Neural cell (in vitro differentiated cells): Measurements from ENCODE around the gene NCS1. TPM values are rescaled to one million over a fixed set of nuclear protein-coding genes. Genes with fewer than 3 reads are reported as not detected.
A peak's percentile ranks its signal among the peaks of the same experiment; 100 is the strongest.

ENCODE experiments used
- H2AFZ ChIP-seq: fragments of 200-600, 300-800 bp; sonication (generic), shearing (Covaris generic); 2 replicates; pipeline ENCODE4 v1.6.0; 2014; ENCODE audit warnings: low read depth, mild to moderate bottlenecking, antibody characterized with exemption, low read length, moderate library complexity
- H3F3A ChIP-seq: fragments of 200-600 bp; shearing (Covaris generic); 2 replicates; pipeline ENCODE4 v1.6.1; 2016; ENCODE audit warnings: mild to moderate bottlenecking, moderate library complexity, mixed read lengths, antibody characterized with exemption, low read length; ENCODE audit not compliant: insufficient read depth, poor library complexity, severe bottlenecking
- H3K27ac ChIP-seq: fragments of 200-600, 300-800 bp; sonication (generic), shearing (Covaris generic); 2 replicates; pipeline ENCODE4 v1.5.1; 2014; ENCODE audit warnings: mild to moderate bottlenecking, low read length, moderate library complexity
- H3K27me3 ChIP-seq: fragments of 300-800, 200-600 bp; sonication (generic), shearing (Covaris generic); 2 replicates; pipeline ENCODE4 v1.6.0; 2014; ENCODE audit warnings: mild to moderate bottlenecking, low read depth, low read length, moderate library complexity; ENCODE audit not compliant: insufficient read depth
- H3K36me3 ChIP-seq: fragments of 300-800, 200-600 bp; sonication (generic), shearing (Covaris generic); 2 replicates; pipeline ENCODE4 v1.5.1; 2014; ENCODE audit warnings: mild to moderate bottlenecking, antibody characterized with exemption, low read length, moderate library complexity; ENCODE audit not compliant: insufficient read depth
- H3K4me2 ChIP-seq: fragments of 300-800, 200-600 bp; sonication (generic), shearing (Covaris generic); 2 replicates; pipeline ENCODE4 v1.6.0; 2014; ENCODE audit warnings: mild to moderate bottlenecking, low read length
- H3K4me3 ChIP-seq: fragments of 300-800, 200-600 bp; sonication (generic), shearing (Covaris generic); 2 replicates; pipeline ENCODE4 v1.5.1; 2014; ENCODE audit warnings: mild to moderate bottlenecking, low read length, moderate library complexity
- H3K79me2 ChIP-seq: fragments of 200-600 bp; shearing (Covaris generic); replicated peaks from 2 replicates; pipeline ENCODE4 v1.6.0; 2014; ENCODE audit warnings: mild to moderate bottlenecking, low read length, moderate library complexity; ENCODE audit not compliant: insufficient read depth
- H3K9ac ChIP-seq: fragments of 300-800, 200-600 bp; sonication (generic), shearing (Covaris generic); 2 replicates; pipeline ENCODE4 v1.6.1; 2016; ENCODE audit warnings: mild to moderate bottlenecking, low read length, mixed read lengths
- H3K9me2 ChIP-seq: fragments of 200-600 bp; shearing (Covaris generic); 2 replicates; pipeline ENCODE4 v1.6.1; 2016; ENCODE audit warnings: mild to moderate bottlenecking, low read length, mixed read lengths; ENCODE audit not compliant: insufficient read depth
- H3K9me3 ChIP-seq: fragments of 200-600, 300-800 bp; sonication (generic), shearing (Covaris generic); 2 replicates; pipeline ENCODE4 v1.6.1; 2016; ENCODE audit warnings: mild to moderate bottlenecking, mixed run types, low read length, moderate library complexity, mixed read lengths
- H4K20me1 ChIP-seq: fragments of 200-600 bp; shearing (Covaris generic); 2 replicates; pipeline ENCODE4 v1.6.1; 2016; ENCODE audit warnings: mild to moderate bottlenecking, mixed run types; ENCODE audit not compliant: insufficient read depth
- EP300 ChIP-seq: fragments of 450-650 bp; conservative IDR thresholded peaks from 2 replicates; pipeline ENCODE4 v1.6.1; 2014; ENCODE audit warnings: antibody characterized with exemption, mild to moderate bottlenecking, moderate library complexity; ENCODE audit not compliant: poor library complexity, severe bottlenecking
- EZH2 ChIP-seq: fragments of 200-600, 300-800 bp; shearing (Covaris generic), sonication (generic); IDR thresholded peaks from 2 replicates; pipeline ENCODE4 v1.6.1; 2014; ENCODE audit warnings: antibody characterized with exemption, low read length, borderline replicate concordance, mild to moderate bottlenecking; ENCODE audit not compliant: insufficient read depth, poor library complexity, severe bottlenecking
- MXI1 ChIP-seq: fragments of 450-650 bp; conservative IDR thresholded peaks from 2 replicates; pipeline ENCODE4 v1.6.1; 2014; ENCODE audit warnings: antibody characterized with exemption, mild to moderate bottlenecking; ENCODE audit not compliant: poor library complexity, severe bottlenecking
- POLR2AphosphoS5 ChIP-seq: IDR thresholded peaks from 2 replicates; pipeline ENCODE4 v1.6.1; 2012
- RAD21 ChIP-seq: fragments of 450-650 bp; conservative IDR thresholded peaks from 2 replicates; pipeline ENCODE4 v1.6.1; 2014; ENCODE audit warnings: antibody characterized with exemption, mild to moderate bottlenecking, moderate library complexity
- SMC3 ChIP-seq: fragments of 450-650 bp; conservative IDR thresholded peaks from 2 replicates; pipeline ENCODE4 v1.6.1; 2014; ENCODE audit warnings: antibody characterized with exemption, mild to moderate bottlenecking, moderate library complexity; ENCODE audit not compliant: poor library complexity
- TAF1 ChIP-seq: IDR thresholded peaks from 2 replicates; pipeline ENCODE4 v1.6.1; 2012; ENCODE audit warnings: low read depth
- polyA plus RNA-seq: library from polyadenylated mRNA; depleted of rRNA; stranded (reverse); fragments of >200 nt; gene quantifications from 2 replicates; pipeline ENCODE4 v1.2.3, GENCODE V29; 2014
- TF ChIP-seq, protein P1 (sequence below): fragments of 450-650 bp; IDR thresholded peaks from 2 replicates; pipeline ENCODE4 v1.5.1; 2014; ENCODE audit warnings: antibody characterized with exemption, mild to moderate bottlenecking, moderate library complexity; ENCODE audit not compliant: poor library complexity, severe bottlenecking
- TF ChIP-seq, protein P2 (sequence below): IDR thresholded peaks from 2 replicates; pipeline ENCODE4 v1.6.1; 2012; ENCODE audit warnings: borderline replicate concordance

The NCS1 gene
- polyA plus RNA-seq, 1 donor from 2014 or later, result 73.3 TPM

GRCh38 chr9:130174025-130174424 is 1.8 kb downstream of the NCS1 start:
- Histone ChIP-seq H3F3A (no peaks in the 10 kb centered on the region), H3K9me2 (no peaks in the 10 kb centered on the region), H3K4me2 (peak overlapping the region; percentile 95), H2AFZ (no peak overlapping the region), H3K79me2 (peaks cover 27% of the 10 kb centered on the region), H3K4me3 (peak overlapping the region; percentile 92), H3K27ac (no peak overlapping the region), H3K9me3 (no peaks in the 10 kb centered on the region), H4K20me1 (no peaks in the 10 kb centered on the region), H3K36me3 (no peaks in the 10 kb centered on the region), H3K27me3 (no peaks in the 10 kb centered on the region), H3K9ac (peak overlapping the region; percentile 77)
- TF ChIP-seq EP300, result no peak
- no peak for TF ChIP-seq MXI1
- TF ChIP-seq, protein P1, sequence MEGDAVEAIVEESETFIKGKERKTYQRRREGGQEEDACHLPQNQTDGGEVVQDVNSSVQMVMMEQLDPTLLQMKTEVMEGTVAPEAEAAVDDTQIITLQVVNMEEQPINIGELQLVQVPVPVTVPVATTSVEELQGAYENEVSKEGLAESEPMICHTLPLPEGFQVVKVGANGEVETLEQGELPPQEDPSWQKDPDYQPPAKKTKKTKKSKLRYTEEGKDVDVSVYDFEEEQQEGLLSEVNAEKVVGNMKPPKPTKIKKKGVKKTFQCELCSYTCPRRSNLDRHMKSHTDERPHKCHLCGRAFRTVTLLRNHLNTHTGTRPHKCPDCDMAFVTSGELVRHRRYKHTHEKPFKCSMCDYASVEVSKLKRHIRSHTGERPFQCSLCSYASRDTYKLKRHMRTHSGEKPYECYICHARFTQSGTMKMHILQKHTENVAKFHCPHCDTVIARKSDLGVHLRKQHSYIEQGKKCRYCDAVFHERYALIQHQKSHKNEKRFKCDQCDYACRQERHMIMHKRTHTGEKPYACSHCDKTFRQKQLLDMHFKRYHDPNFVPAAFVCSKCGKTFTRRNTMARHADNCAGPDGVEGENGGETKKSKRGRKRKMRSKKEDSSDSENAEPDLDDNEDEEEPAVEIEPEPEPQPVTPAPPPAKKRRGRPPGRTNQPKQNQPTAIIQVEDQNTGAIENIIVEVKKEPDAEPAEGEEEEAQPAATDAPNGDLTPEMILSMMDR, result no peak
- TF ChIP-seq RAD21, result no peak
- TF ChIP-seq POLR2AphosphoS5, result no peak
- no peak for TF ChIP-seq TAF1
- TF ChIP-seq SMC3, result no peak
- TF ChIP-seq EZH2, result no peak
- TF ChIP-seq, protein P2, sequence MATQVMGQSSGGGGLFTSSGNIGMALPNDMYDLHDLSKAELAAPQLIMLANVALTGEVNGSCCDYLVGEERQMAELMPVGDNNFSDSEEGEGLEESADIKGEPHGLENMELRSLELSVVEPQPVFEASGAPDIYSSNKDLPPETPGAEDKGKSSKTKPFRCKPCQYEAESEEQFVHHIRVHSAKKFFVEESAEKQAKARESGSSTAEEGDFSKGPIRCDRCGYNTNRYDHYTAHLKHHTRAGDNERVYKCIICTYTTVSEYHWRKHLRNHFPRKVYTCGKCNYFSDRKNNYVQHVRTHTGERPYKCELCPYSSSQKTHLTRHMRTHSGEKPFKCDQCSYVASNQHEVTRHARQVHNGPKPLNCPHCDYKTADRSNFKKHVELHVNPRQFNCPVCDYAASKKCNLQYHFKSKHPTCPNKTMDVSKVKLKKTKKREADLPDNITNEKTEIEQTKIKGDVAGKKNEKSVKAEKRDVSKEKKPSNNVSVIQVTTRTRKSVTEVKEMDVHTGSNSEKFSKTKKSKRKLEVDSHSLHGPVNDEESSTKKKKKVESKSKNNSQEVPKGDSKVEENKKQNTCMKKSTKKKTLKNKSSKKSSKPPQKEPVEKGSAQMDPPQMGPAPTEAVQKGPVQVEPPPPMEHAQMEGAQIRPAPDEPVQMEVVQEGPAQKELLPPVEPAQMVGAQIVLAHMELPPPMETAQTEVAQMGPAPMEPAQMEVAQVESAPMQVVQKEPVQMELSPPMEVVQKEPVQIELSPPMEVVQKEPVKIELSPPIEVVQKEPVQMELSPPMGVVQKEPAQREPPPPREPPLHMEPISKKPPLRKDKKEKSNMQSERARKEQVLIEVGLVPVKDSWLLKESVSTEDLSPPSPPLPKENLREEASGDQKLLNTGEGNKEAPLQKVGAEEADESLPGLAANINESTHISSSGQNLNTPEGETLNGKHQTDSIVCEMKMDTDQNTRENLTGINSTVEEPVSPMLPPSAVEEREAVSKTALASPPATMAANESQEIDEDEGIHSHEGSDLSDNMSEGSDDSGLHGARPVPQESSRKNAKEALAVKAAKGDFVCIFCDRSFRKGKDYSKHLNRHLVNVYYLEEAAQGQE, result no peak

DNA sequence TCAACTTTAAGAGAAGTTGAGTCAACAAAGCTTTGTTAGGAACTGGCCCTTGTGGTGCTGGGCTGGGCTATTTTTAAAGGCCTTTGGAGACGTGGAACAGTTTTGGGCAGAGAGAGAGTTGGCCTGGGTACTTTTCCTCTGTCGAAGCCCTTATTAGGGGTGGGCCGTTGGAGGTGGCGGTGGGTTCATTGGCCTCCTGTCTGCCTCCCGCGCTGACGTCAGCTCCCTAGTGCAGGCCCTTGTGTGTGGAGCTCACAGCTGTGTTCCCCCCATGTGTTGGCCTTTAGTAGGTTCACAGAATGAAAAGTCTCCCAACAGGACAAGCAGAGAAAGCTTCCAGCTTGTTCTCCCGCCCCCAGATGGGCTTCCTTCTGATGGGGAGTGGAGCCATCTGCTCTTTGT is 2.7 kb downstream of the NCS1 start:
- H3K9me3 ChIP-seq, result no peaks in the 10 kb centered on the region
- H3K36me3 ChIP-seq, result no peaks in the 10 kb centered on the region
- TF ChIP-seq SMC3 (no peak), POLR2AphosphoS5 (no peak), RAD21 (no peak), EZH2 (no peak), TAF1 (no peak), MXI1 (no peak), EP300 (no peak)
- TF ChIP-seq, protein P1, result no peak
- TF ChIP-seq, protein P2, result no peak
- H3K27ac ChIP-seq, result no peak overlapping the region
- no peaks in the 10 kb centered on the region for H3K9me2 ChIP-seq
- H4K20me1 ChIP-seq, result no peaks in the 10 kb centered on the region
- H3K4me3 ChIP-seq, result no peak overlapping the region
- no peak overlapping the region for H2AFZ ChIP-seq
- H3K9ac ChIP-seq, result no peak overlapping the region
- H3K4me2 ChIP-seq, result no peak overlapping the region
- H3K27me3 ChIP-seq, result no peaks in the 10 kb centered on the region
- H3F3A ChIP-seq, result no peaks in the 10 kb centered on the region
- H3K79me2 ChIP-seq, result peaks cover 34% of the 10 kb centered on the region
